CD14-positive monocyte (primary cell): ENCODE measurements around the gene COQ6. TPM values are rescaled to one million over a fixed set of nuclear protein-coding genes. Genes with fewer than 3 reads are reported as not detected.
"Not testable (repeated sequence)": the region's sequence is repeated elsewhere in the genome, so short reads cannot be mapped to it uniquely, and the experiment has no call there.

Experiments used
- DNase-seq, 3 donors: peaks; one replicate each; pipeline ENCODE4 v3.0.0-alpha.2; 2011 to 2022
- H2AFZ ChIP-seq: 2 replicates; pipeline ENCODE4 v1.6.0; 2012; ENCODE audit warnings: mild to moderate bottlenecking, low read depth, low read length, inconsistent platforms; ENCODE audit not compliant: insufficient read depth, poor library complexity, severe bottlenecking
- H3K27ac ChIP-seq, 2 donors: 1 replicate in 1 of 2; 2 replicates in 1 of 2; pipeline ENCODE4 v1.5.1; 2012 to 2013; ENCODE audit warnings: low read length in 2 of 2, control low read depth in 1 of 2, inconsistent platforms in 1 of 2, low read depth in 1 of 2, mild to moderate bottlenecking in 1 of 2
- H3K27me3 ChIP-seq, 2 donors: one replicate each; pipeline versions ENCODE4 v1.6.0 to v1.6.1; 2011 to 2013; ENCODE audit warnings: low read length in 2 of 2; ENCODE audit not compliant: control insufficient read depth in 2 of 2, insufficient read depth in 2 of 2
- H3K36me3 ChIP-seq, 2 donors: replicated peaks in 1 of 2; 1 replicate in 1 of 2; 2 replicates in 1 of 2; pipeline versions ENCODE4 v1.5.1 to v1.6.1; 2012 to 2013; ENCODE audit warnings: low read length in 2 of 2, control low read depth in 1 of 2, inconsistent platforms in 1 of 2, mild to moderate bottlenecking in 1 of 2; ENCODE audit not compliant: insufficient read depth in 2 of 2, control insufficient read depth in 1 of 2
- H3K4me1 ChIP-seq, 2 donors: 1 replicate in 1 of 2; 2 replicates in 1 of 2; pipeline versions ENCODE4 v1.5.1 to v1.6.1; 2012 to 2013; ENCODE audit warnings: low read length in 2 of 2, control low read depth in 1 of 2, inconsistent platforms in 1 of 2, mild to moderate bottlenecking in 1 of 2, moderate library complexity in 1 of 2; ENCODE audit not compliant: insufficient read depth in 2 of 2, control insufficient read depth in 1 of 2
- H3K4me2 ChIP-seq: replicated peaks from 2 replicates; pipeline ENCODE3; 2012; ENCODE audit warnings: low read length, moderate library complexity, mild to moderate bottlenecking; ENCODE audit not compliant: poor library complexity, severe bottlenecking; ENCODE audit errors: extremely low read depth
- H3K4me3 ChIP-seq, 3 experiments: fragments of 200-600 bp in 1 of 3; sonication (generic) in 1 of 3; replicated peaks in 1 of 3; 1 replicate in 2 of 3; 2 replicates in 1 of 3; pipeline ENCODE4 v1.5.1; 2011 to 2013; ENCODE audit warnings: low read length in 3 of 3, mild to moderate bottlenecking in 3 of 3, control low read depth in 2 of 3, low read depth in 2 of 3, inconsistent platforms in 1 of 3, moderate library complexity in 1 of 3
- H3K79me2 ChIP-seq: 2 replicates; pipeline ENCODE4 v1.6.0; 2012; ENCODE audit warnings: mild to moderate bottlenecking, control low read depth, inconsistent platforms, low read length, moderate library complexity; ENCODE audit not compliant: insufficient read depth
- H3K9ac ChIP-seq: 2 replicates; pipeline ENCODE4 v1.6.0; 2017; ENCODE audit warnings: low read length, mild to moderate bottlenecking; ENCODE audit not compliant: insufficient read depth, poor library complexity, severe bottlenecking
- H3K9me3 ChIP-seq, 2 donors: replicated peaks in 1 of 2; 1 replicate in 1 of 2; 2 replicates in 1 of 2; pipeline versions ENCODE4 v1.5.1 to v1.6.1; 2012 to 2013; ENCODE audit warnings: low read length in 2 of 2, control low read depth in 1 of 2; ENCODE audit not compliant: control insufficient read depth in 1 of 2, insufficient read depth in 1 of 2
- H4K20me1 ChIP-seq: 2 replicates; pipeline ENCODE4 v1.6.0; 2012; ENCODE audit warnings: mild to moderate bottlenecking, low read length, control low read depth, moderate library complexity; ENCODE audit not compliant: insufficient read depth
- H3K27ac Mint-ChIP-seq, 7 donors: one replicate each; pipeline ENCODE4 v1.8.0; 2020; ENCODE audit warnings: mild to moderate bottlenecking in 7 of 7, mixed read lengths in 7 of 7, moderate library complexity in 6 of 7, inconsistent platforms in 2 of 7
- H3K27me3 Mint-ChIP-seq, 3 donors: one replicate each; pipeline ENCODE4 v1.8.0; 2021 to 2022; ENCODE audit warnings: low read depth in 3 of 3, mild to moderate bottlenecking in 3 of 3, mixed read lengths in 3 of 3, moderate library complexity in 3 of 3, inconsistent platforms in 1 of 3
- H3K36me3 Mint-ChIP-seq, 2 donors: one replicate each; pipeline ENCODE4 v1.8.0; 2020; ENCODE audit warnings: mixed read lengths in 2 of 2, inconsistent platforms in 1 of 2, mild to moderate bottlenecking in 1 of 2
- H3K4me1 Mint-ChIP-seq: one replicate; pipeline ENCODE4 v1.8.0; 2020; ENCODE audit warnings: mild to moderate bottlenecking, mixed read lengths
- H3K4me3 Mint-ChIP-seq, 2 donors: one replicate each; pipeline ENCODE4 v1.8.0; 2020; ENCODE audit warnings: mild to moderate bottlenecking in 2 of 2, mixed read lengths in 2 of 2, moderate library complexity in 1 of 2
- H3K9me3 Mint-ChIP-seq, 7 donors: one replicate each; pipeline ENCODE4 v1.8.0; 2020 to 2022; ENCODE audit warnings: mixed read lengths in 7 of 7, mild to moderate bottlenecking in 6 of 7, moderate library complexity in 6 of 7, inconsistent platforms in 2 of 7
- WGBS: methylation state at CpG from one replicate; pipeline ENCODE4 v1.1.5; 2013; ENCODE audit warnings: missing lambda C conversion rate; ENCODE audit not compliant: insufficient coverage; 5-methylcytosine and 5-hydroxymethylcytosine counted together
- intact Hi-C, 2 donors: fragments of 100-400 bp; cut with micrococcal nuclease; formaldehyde crosslinking; loops; one replicate each; pipeline versions ENCODE4 v1.15.0 to v1.15.1; 2023
- polyA plus RNA-seq, 3 donors: library from polyadenylated mRNA; depleted of rRNA in 1 of 3; unstranded in 2 of 3; stranded (reverse) in 1 of 3; fragments of 300-500 nt in 2 of 3; fragments of >200 nt in 1 of 3; fragmentation: Illumina TruSeq in 2 of 3; gene quantifications; 1 replicate in 2 of 3; 2 replicates in 1 of 3; pipeline ENCODE4 v1.2.3, GENCODE V29; 2012 to 2021
- TF ChIP-seq, protein P1 (sequence below): fragments of 200-600 bp; IDR thresholded peaks from one replicate; pipeline ENCODE4 v1.8.0; 2022; ENCODE audit warnings: antibody characterized with exemption, mild to moderate bottlenecking

The COQ6 gene
- polyA plus RNA-seq, 3 donors = 14.1 to 21.1 (median 14.6) TPM

DNA sequence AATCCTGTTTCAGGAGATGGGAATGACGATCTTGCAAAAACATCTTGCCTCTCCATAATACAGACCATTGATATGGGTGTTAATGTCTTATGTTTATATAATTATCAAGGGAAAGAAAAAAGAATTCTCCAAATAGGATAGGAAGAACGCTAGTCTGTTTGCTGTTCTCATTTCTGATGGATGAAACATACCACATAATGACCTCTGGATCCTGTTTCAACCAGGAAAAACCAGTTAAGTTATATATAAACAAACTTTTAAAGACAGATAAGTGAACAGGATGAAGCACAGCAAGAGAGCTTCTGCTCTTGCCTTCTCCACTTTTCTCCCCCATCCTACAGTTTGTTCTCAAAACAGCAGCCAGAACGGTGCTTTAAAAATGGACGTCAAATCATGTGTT, 27.8 kb downstream of the COQ6 start:
- H4K20me1 ChIP-seq = no peaks in the 10 kb centered on the region
- H3K27me3 ChIP-seq = no peaks in the 10 kb centered on the region
- H3K79me2 ChIP-seq = no peaks in the 10 kb centered on the region
- H3K9me3 ChIP-seq = no peaks in the 10 kb centered on the region
- intact Hi-C loops = no loop called here
- TF ChIP-seq, protein P1, sequence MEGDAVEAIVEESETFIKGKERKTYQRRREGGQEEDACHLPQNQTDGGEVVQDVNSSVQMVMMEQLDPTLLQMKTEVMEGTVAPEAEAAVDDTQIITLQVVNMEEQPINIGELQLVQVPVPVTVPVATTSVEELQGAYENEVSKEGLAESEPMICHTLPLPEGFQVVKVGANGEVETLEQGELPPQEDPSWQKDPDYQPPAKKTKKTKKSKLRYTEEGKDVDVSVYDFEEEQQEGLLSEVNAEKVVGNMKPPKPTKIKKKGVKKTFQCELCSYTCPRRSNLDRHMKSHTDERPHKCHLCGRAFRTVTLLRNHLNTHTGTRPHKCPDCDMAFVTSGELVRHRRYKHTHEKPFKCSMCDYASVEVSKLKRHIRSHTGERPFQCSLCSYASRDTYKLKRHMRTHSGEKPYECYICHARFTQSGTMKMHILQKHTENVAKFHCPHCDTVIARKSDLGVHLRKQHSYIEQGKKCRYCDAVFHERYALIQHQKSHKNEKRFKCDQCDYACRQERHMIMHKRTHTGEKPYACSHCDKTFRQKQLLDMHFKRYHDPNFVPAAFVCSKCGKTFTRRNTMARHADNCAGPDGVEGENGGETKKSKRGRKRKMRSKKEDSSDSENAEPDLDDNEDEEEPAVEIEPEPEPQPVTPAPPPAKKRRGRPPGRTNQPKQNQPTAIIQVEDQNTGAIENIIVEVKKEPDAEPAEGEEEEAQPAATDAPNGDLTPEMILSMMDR = no peak
- H3K36me3 ChIP-seq = peaks cover 4 to 40% of the 10 kb centered on the region in 2 donors
- H3K27ac ChIP-seq = no peak overlapping the region
- H3K9me3 Mint-ChIP-seq = no peaks in the 10 kb centered on the region
- H3K27ac Mint-ChIP-seq = peak overlapping the region in 1 of 7 donors; percentile 37
- H3K27me3 Mint-ChIP-seq = no peaks in the 10 kb centered on the region
- H3K4me1 Mint-ChIP-seq = no peaks in the 10 kb centered on the region
- H3K4me3 Mint-ChIP-seq = no peak overlapping the region
- no peaks in the 10 kb centered on the region for H3K4me1 ChIP-seq
- peaks cover 21% of the 10 kb centered on the region in 2 donors for H3K36me3 Mint-ChIP-seq
- no peak overlapping the region for H2AFZ ChIP-seq
- H3K9ac ChIP-seq = no peak overlapping the region
- H3K4me3 ChIP-seq = no peak overlapping the region
- WGBS = 100% methylated on average over 2 of the region's 4 CpGs
- H3K4me2 ChIP-seq = no peak overlapping the region
- no peak for DNase-seq

DNA sequence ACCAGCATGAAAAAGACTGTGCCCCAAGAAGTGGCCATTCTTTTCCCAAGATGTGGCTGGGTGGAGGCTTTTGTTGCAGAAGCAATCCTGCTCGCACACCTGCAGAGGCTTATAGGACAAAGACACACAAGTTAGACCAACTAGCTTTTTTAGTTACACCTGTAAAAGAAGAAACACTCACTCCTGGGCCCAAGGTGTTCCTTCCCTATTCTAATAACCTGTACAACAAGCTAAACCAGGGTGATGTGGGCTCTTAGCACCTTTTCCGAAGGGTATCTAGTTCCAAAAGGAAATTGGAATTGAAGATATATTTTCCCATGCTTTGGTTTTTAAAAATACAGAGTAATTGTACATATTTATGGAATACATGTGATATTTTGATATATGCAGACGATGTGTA, 38.0 kb downstream of the COQ6 start:
- H3K4me3 Mint-ChIP-seq = no peak overlapping the region
- no peaks in the 10 kb centered on the region for H4K20me1 ChIP-seq
- H3K27me3 ChIP-seq = no peaks in the 10 kb centered on the region
- H3K27me3 Mint-ChIP-seq = peaks cover 0 to 1% (median 0%) of the 10 kb centered on the region in 3 donors
- H3K4me3 ChIP-seq = no peak overlapping the region
- no peak overlapping the region for H2AFZ ChIP-seq
- no peak overlapping the region for H3K9ac ChIP-seq
- H3K4me1 Mint-ChIP-seq = no peaks in the 10 kb centered on the region
- peaks cover 14 to 21% of the 10 kb centered on the region in 2 donors for H3K36me3 ChIP-seq
- 100% methylated on average over 1 of the region's 3 CpGs for WGBS
- H3K4me2 ChIP-seq = no peak overlapping the region
- H3K9me3 Mint-ChIP-seq = peaks cover 0 to 1% (median 0%) of the 10 kb centered on the region in 7 donors
- peaks cover 20 to 28% of the 10 kb centered on the region in 2 donors for H3K36me3 Mint-ChIP-seq
- intact Hi-C loops = no loop called here
- no peak for DNase-seq
- no peak overlapping the region for H3K27ac Mint-ChIP-seq
- TF ChIP-seq, protein P1 = no peak
- no peaks in the 10 kb centered on the region for H3K79me2 ChIP-seq
- no peak overlapping the region for H3K27ac ChIP-seq
- no peaks in the 10 kb centered on the region for H3K4me1 ChIP-seq
- H3K9me3 ChIP-seq = no peaks in the 10 kb centered on the region

DNA sequence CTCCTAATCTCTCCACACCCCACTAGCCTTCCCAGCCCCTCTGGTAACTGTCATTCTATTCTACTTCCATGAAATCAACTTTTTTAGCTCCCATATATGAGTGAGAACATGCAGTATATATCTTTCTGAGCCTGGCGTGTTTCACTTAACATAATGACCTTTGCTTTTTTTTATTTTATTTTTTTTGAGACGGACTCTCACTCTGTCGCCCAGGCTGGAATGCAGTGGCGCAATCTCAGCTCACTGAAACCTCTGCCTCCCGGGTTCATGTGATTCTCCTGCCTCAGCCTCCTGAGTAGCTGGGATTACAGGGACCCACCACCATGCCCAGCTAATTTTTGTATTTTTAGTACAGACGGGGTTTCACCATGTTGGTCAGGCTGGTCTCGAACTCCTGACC, 38.6 kb downstream of the COQ6 start:
- intact Hi-C loops, DNase-seq, H3K4me1 Mint-ChIP-seq, H3K27ac ChIP-seq, H3K4me1 ChIP-seq, H3K27me3 ChIP-seq, H3K4me3 ChIP-seq, H3K27me3 Mint-ChIP-seq, H3K4me2 ChIP-seq, H3K27ac Mint-ChIP-seq, H4K20me1 ChIP-seq, H3K9me3 ChIP-seq, H3K9ac ChIP-seq, H2AFZ ChIP-seq, H3K79me2 ChIP-seq, H3K4me3 Mint-ChIP-seq, H3K9me3 Mint-ChIP-seq: not testable (repeated sequence)
- peaks cover 14 to 21% of the 10 kb centered on the region in 2 donors for H3K36me3 ChIP-seq
- no CpG with 5 or more reads among the region's 7 CpGs for WGBS
- peaks cover 20 to 28% of the 10 kb centered on the region in 2 donors for H3K36me3 Mint-ChIP-seq
